ENCODE data around the gene PRPH2.

DNA sequence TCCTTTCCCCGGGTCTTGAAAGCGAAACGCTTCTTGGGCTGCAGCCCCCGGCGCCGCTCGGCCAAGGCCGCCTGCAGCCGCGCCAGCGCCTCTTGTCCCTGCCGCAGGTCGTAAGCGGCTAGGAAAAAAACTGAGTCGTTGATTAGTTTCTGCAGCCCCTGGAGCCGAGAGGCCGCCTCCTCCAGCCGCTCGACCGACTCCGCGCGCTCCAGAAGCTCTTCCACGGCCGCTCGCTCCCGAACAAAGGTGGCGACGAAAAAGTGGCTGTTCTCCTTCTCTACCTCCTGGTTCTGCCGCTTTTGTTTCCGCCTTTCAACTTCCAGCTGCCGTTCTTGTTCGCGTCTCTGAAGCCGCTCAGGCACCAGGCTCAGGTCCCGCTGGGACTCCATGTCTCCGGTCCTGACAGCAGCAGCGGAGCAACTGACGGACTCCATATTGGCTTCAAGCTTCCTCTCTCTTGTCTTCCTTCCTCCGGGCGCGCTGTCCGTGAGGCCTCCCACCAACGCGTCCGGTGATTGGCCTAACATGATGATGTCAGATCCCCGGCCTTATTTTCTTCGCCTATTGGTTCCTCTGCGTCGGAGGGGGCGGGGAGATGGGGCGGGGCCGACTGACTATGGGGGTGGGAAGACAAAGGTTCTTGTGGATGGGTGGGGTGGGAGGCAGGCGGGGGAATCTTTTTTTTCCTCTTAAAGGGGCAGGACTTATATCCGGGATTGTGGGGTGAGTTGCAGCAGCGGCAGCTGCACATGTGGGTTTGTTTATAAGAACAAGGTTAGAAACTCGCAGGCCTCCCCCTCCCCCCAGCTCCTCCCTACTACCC lies 23.5 kb upstream of the PRPH2 start, which contains the start of gene TBCC:
- TF ChIP-seq, protein P1, sequence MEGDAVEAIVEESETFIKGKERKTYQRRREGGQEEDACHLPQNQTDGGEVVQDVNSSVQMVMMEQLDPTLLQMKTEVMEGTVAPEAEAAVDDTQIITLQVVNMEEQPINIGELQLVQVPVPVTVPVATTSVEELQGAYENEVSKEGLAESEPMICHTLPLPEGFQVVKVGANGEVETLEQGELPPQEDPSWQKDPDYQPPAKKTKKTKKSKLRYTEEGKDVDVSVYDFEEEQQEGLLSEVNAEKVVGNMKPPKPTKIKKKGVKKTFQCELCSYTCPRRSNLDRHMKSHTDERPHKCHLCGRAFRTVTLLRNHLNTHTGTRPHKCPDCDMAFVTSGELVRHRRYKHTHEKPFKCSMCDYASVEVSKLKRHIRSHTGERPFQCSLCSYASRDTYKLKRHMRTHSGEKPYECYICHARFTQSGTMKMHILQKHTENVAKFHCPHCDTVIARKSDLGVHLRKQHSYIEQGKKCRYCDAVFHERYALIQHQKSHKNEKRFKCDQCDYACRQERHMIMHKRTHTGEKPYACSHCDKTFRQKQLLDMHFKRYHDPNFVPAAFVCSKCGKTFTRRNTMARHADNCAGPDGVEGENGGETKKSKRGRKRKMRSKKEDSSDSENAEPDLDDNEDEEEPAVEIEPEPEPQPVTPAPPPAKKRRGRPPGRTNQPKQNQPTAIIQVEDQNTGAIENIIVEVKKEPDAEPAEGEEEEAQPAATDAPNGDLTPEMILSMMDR (conservative IDR thresholded peaks at IDR 0.05; ENCODE audit: low read length) = no peak
- TF ChIP-seq EZH2phosphoT487 (IDR thresholded peaks at IDR 0.05; ENCODE audit: borderline replicate concordance) = no peak
